ENCODE measurements around the gene ZNF493. TPM values are rescaled to one million over a fixed set of nuclear protein-coding genes. Genes with fewer than 3 reads are reported as not detected.

Gene ZNF493
- total RNA-seq, 1 experiment from 2014 or later: 26.4 TPM

GRCh38 chr19:21358768-21359451 lies 38.0 kb upstream of the ZNF493 start, which contains the start of gene ZNF738:
TSS of gene ZNF738 (plus strand) at chr19:21359000. CDS start at chr19:21359141, 141 bp downstream.
- no peak within 1 kb of the TSS for H3T11ph ChIP-seq (ENCODE audit: low read length)
- no peak within 1 kb of the TSS for H2BK12ac ChIP-seq (ENCODE audit: insufficient read length, low read depth, low read length)
- H4K8ac ChIP-seq (replicated peaks; ENCODE audit: insufficient read length, low read depth, low read length): no peak within 1 kb of the TSS
- H3K27me3 ChIP-seq (ENCODE audit: insufficient read depth, low read length): no peaks in the 10 kb centered on the region
- peaks cover 19% of the 10 kb centered on the region; the same call in 1 of the 2 replicates for H3K79me2 ChIP-seq (ENCODE audit: insufficient read depth, low read length)
- H3K4me3 Mint-ChIP-seq: peak within 1 kb of the TSS; percentile 100
- peak within 1 kb of the TSS; percentile 88 for H3K27ac ChIP-seq (ENCODE audit: insufficient read length, low read depth, low read length)
- no peak within 1 kb of the TSS for H3K23ac ChIP-seq (ENCODE audit: insufficient read length, low read depth, low read length)
- H2BK20ac ChIP-seq (ENCODE audit: low read depth, low read length, poor library complexity, severe bottlenecking): no peak within 1 kb of the TSS
- TF ChIP-seq, protein P1, sequence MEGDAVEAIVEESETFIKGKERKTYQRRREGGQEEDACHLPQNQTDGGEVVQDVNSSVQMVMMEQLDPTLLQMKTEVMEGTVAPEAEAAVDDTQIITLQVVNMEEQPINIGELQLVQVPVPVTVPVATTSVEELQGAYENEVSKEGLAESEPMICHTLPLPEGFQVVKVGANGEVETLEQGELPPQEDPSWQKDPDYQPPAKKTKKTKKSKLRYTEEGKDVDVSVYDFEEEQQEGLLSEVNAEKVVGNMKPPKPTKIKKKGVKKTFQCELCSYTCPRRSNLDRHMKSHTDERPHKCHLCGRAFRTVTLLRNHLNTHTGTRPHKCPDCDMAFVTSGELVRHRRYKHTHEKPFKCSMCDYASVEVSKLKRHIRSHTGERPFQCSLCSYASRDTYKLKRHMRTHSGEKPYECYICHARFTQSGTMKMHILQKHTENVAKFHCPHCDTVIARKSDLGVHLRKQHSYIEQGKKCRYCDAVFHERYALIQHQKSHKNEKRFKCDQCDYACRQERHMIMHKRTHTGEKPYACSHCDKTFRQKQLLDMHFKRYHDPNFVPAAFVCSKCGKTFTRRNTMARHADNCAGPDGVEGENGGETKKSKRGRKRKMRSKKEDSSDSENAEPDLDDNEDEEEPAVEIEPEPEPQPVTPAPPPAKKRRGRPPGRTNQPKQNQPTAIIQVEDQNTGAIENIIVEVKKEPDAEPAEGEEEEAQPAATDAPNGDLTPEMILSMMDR (conservative IDR thresholded peaks at IDR 0.05): no peak
- peak within 1 kb of the TSS; percentile 100 for H3K14ac ChIP-seq (ENCODE audit: insufficient read depth, low read length)
- peak within 1 kb of the TSS; percentile 100 for H3K9ac ChIP-seq (ENCODE audit: extremely low read depth, insufficient read length, low read length)
- WGBS (ENCODE audit: extremely low coverage, insufficient read length, low lambda C conversion rate): no CpG with 5 or more reads among the region's 36 CpGs
- H2AK5ac ChIP-seq (ENCODE audit: insufficient read length, low read length): peak within 1 kb of the TSS; percentile 35
- peak within 1 kb of the TSS; percentile 93 for H2BK5ac ChIP-seq (ENCODE audit: insufficient read length, low read length)
- H3K79me1 ChIP-seq (ENCODE audit: insufficient read depth, low read depth, low read length, poor library complexity, severe bottlenecking): peaks cover 7% of the 10 kb centered on the region
- H2BK15ac ChIP-seq (ENCODE audit: low read depth, low read length): no peak within 1 kb of the TSS
- peaks cover 0 to 25% of the 10 kb centered on the region in 2 experiments; a peak in 3 of 5 replicates for H3K9me3 Mint-ChIP-seq
- H3K4me1 Mint-ChIP-seq: peaks cover 15 to 18% of the 10 kb centered on the region in 2 experiments
- peak within 1 kb of the TSS; percentile 29; the same call in 1 of the 2 replicates for H3K4ac ChIP-seq (ENCODE audit: low read depth, low read length)
- peak within 1 kb of the TSS; percentile 58 for H3K4me2 ChIP-seq (ENCODE audit: insufficient read depth, insufficient read length, low read length)
- H4K91ac ChIP-seq (ENCODE audit: insufficient read length, low read depth, low read length): peak within 1 kb of the TSS; percentile 43
- H3K18ac ChIP-seq (ENCODE audit: insufficient read length, low read depth, low read length): peak within 1 kb of the TSS; percentile 99
- H3K9me3 ChIP-seq (ENCODE audit: control insufficient read depth, low read depth, low read length): no peaks in the 10 kb centered on the region
- H3K4me1 ChIP-seq (ENCODE audit: insufficient read depth, low read length): no peaks in the 10 kb centered on the region
- H3K23me2 ChIP-seq (ENCODE audit: insufficient read length, low read depth, low read length, poor library complexity, severe bottlenecking): no peaks in the 10 kb centered on the region
- peak within 1 kb of the TSS; percentile 95 for H4K5ac ChIP-seq (ENCODE audit: insufficient read length, low read depth, low read length)
- peak within 1 kb of the TSS; percentile 97 for H2BK120ac ChIP-seq (ENCODE audit: low read depth, low read length, poor library complexity, severe bottlenecking)
- no peaks in the 10 kb centered on the region; the same call in 1 of the 2 replicates for H3K27me3 Mint-ChIP-seq (ENCODE audit: low read depth)
- peak within 1 kb of the TSS; percentile 93 for H3K56ac ChIP-seq (ENCODE audit: insufficient read length, low read depth, low read length)
- peak; percentile 97 for DNase-seq
- peaks cover 36 to 43% (median 39%) of the 10 kb centered on the region in 3 experiments for H3K36me3 Mint-ChIP-seq (ENCODE audit: insufficient read depth in 1 of 3, low read depth in 3 of 3)
- no peaks in the 10 kb centered on the region for H4K20me1 ChIP-seq (ENCODE audit: control insufficient read depth, insufficient read depth, insufficient read length)
- H3K27ac Mint-ChIP-seq: peak within 1 kb of the TSS; percentile 100
- H2AFZ ChIP-seq (ENCODE audit: low read length): no peak within 1 kb of the TSS
